PC-9 (cell line): ENCODE results near the gene OFD1. TPM values are rescaled to one million over a fixed set of nuclear protein-coding genes. Genes with fewer than 3 reads are reported as not detected.
A peak's percentile ranks its signal among the peaks of the same experiment; 100 is the strongest.

ENCODE experiments used
- BruUV-seq: library from RNA; stranded (reverse); fragments of 400-500 nt; replicated peaks from 2 replicates; lab custom pipeline; 2021; lab: Mats Ljungman, UMichigan
- CTCF ChIA-PET: fragments of 300-600 bp; sonication (Branson Sonifier 250); formaldehyde crosslinking; loops from one replicate; lab custom pipeline; 2022; ENCODE audit warnings: antibody characterized with exemption; lab: Charles Lee
- POLR2A ChIA-PET: fragments of 300-600 bp; sonication (Branson Sonifier 250); formaldehyde crosslinking; loops from one replicate; lab custom pipeline; 2022; ENCODE audit warnings: antibody characterized with exemption; ENCODE audit not compliant: unreplicated experiment; lab: Charles Lee
- DNase-seq, 2 experiments: peaks; one replicate each; pipeline versions ENCODE4 v3.0.0 to v3.0.0-alpha.2; 2015 to 2022; ENCODE audit warnings: mixed read lengths in 1 of 2
- H2AFZ ChIP-seq: fragments of 200-600 bp; sonication (generic); 2 replicates; pipeline ENCODE4 v1.8.1; 2017; ENCODE audit warnings: antibody characterized with exemption
- H3F3A ChIP-seq: fragments of 200-600 bp; sonication (generic); 2 replicates; pipeline ENCODE4 v1.8.1; 2017; ENCODE audit warnings: antibody characterized with exemption, mild to moderate bottlenecking, low read depth; ENCODE audit not compliant: insufficient read depth
- H3K27ac ChIP-seq: fragments of 200-600 bp; sonication (generic); 2 replicates; pipeline ENCODE4 v1.6.1; 2016; ENCODE audit warnings: mixed run types
- H3K27me3 ChIP-seq: fragments of 200-600 bp; sonication (generic); 2 replicates; pipeline ENCODE4 v1.6.1; 2016; ENCODE audit warnings: low read depth, mixed run types; ENCODE audit not compliant: insufficient read depth
- H3K36me3 ChIP-seq: fragments of 200-600 bp; sonication (generic); 2 replicates; pipeline ENCODE4 v1.6.1; 2016; ENCODE audit warnings: low read depth, mixed run types
- H3K4me1 ChIP-seq: fragments of 200-600 bp; sonication (generic); replicated peaks from 2 replicates; pipeline ENCODE4 v1.6.1; 2016; ENCODE audit warnings: mixed run types; ENCODE audit not compliant: insufficient read depth
- H3K4me2 ChIP-seq: fragments of 200-600 bp; sonication (generic); 2 replicates; pipeline ENCODE4 v1.6.1; 2017; ENCODE audit warnings: mixed run types
- H3K4me3 ChIP-seq: fragments of 200-600 bp; sonication (generic); 2 replicates; pipeline ENCODE4 v1.6.1; 2016; ENCODE audit warnings: mixed run types
- H3K79me2 ChIP-seq: fragments of 200-600 bp; sonication (generic); 2 replicates; pipeline ENCODE4 v1.6.1; 2017; ENCODE audit warnings: low read depth, mixed run types
- H3K9me2 ChIP-seq: fragments of 200-600 bp; sonication (generic); 2 replicates; pipeline ENCODE4 v1.8.1; 2017; ENCODE audit warnings: mild to moderate bottlenecking; ENCODE audit not compliant: insufficient read depth
- H3K9me3 ChIP-seq: fragments of 200-600 bp; sonication (generic); 2 replicates; pipeline ENCODE4 v1.8.1; 2016; ENCODE audit warnings: low read depth; ENCODE audit not compliant: insufficient read depth
- H4K20me1 ChIP-seq: fragments of 200-600 bp; sonication (generic); 2 replicates; pipeline ENCODE4 v1.8.1; 2017; ENCODE audit not compliant: insufficient read depth
- EZH2 ChIP-seq: fragments of 200-600 bp; sonication (generic); IDR thresholded peaks from 2 replicates; pipeline ENCODE4 v1.8.0; 2017; ENCODE audit warnings: antibody characterized with exemption, low read depth
- intact Hi-C: fragments of 100-400 bp; cut with micrococcal nuclease; formaldehyde crosslinking; loops from one replicate; pipeline ENCODE4 v1.10.0; 2022; ENCODE audit not compliant: unreplicated experiment
- total RNA-seq: library from RNA; stranded (reverse); gene quantifications from 2 replicates; pipeline ENCODE4 v1.2.3, GENCODE V29; 2021
- TF ChIP-seq, protein P1 (sequence below): fragments of 200-600 bp; sonication (generic); conservative IDR thresholded peaks from 2 replicates; pipeline ENCODE4 v1.6.1; 2017; ENCODE audit warnings: mixed run types, antibody characterized with exemption, mild to moderate bottlenecking, moderate library complexity

OFD1 gene
- total RNA-seq, 1 experiment from 2014 or later: 31.6 TPM

DNA sequence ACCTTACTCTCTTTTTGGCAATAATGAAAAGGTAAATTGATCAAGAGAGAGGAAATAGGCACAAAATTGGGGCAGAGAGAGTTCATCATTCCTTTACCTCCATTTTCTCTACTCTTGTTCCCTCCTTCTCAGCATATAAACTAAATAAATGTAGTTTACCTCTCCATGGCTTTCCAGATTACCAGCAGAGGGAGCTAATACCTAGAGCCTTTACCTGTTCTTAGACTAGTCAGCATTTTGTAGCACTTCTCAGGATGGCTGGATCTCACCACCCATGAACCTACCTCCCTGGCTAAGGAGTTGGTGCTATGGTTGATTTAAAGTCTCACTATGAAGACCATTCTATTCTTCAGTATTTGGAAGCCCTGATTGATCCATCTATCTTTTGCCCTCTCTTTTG is 15.7 kb downstream of the OFD1 start:
- Histone ChIP-seq H3K4me3 (no peak overlapping the region), H3F3A (no peaks in the 10 kb centered on the region), H3K4me1 (no peaks in the 10 kb centered on the region), H3K27ac (no peak overlapping the region), H3K4me2 (no peak overlapping the region), H3K79me2 (no peaks in the 10 kb centered on the region), H2AFZ (no peak overlapping the region), H3K36me3 (peaks cover 12% of the 10 kb centered on the region), H3K9me3 (no peaks in the 10 kb centered on the region), H3K9me2 (no peaks in the 10 kb centered on the region), H4K20me1 (no peaks in the 10 kb centered on the region), H3K27me3 (no peaks in the 10 kb centered on the region)
- DNase-seq: peak in 1 of 2 experiments; percentile 44
- BruUV-seq: no TSS peak
- intact Hi-C loops: loop anchor here (1.0 kb wide), 2 partner anchors 92 to 280 kb away; no protein-coding TSS in a partner anchor
- ChIA-PET CTCF (no interaction called here), POLR2A (interaction anchor here (0.9 kb wide), 1 partner anchor 16 kb away, joined by 7 read pairs; the partner anchor contains the start of genes OFD1 and TRAPPC2)
- TF ChIP-seq, protein P1, sequence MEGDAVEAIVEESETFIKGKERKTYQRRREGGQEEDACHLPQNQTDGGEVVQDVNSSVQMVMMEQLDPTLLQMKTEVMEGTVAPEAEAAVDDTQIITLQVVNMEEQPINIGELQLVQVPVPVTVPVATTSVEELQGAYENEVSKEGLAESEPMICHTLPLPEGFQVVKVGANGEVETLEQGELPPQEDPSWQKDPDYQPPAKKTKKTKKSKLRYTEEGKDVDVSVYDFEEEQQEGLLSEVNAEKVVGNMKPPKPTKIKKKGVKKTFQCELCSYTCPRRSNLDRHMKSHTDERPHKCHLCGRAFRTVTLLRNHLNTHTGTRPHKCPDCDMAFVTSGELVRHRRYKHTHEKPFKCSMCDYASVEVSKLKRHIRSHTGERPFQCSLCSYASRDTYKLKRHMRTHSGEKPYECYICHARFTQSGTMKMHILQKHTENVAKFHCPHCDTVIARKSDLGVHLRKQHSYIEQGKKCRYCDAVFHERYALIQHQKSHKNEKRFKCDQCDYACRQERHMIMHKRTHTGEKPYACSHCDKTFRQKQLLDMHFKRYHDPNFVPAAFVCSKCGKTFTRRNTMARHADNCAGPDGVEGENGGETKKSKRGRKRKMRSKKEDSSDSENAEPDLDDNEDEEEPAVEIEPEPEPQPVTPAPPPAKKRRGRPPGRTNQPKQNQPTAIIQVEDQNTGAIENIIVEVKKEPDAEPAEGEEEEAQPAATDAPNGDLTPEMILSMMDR: peak; percentile 68
- TF ChIP-seq EZH2: no peak

DNA sequence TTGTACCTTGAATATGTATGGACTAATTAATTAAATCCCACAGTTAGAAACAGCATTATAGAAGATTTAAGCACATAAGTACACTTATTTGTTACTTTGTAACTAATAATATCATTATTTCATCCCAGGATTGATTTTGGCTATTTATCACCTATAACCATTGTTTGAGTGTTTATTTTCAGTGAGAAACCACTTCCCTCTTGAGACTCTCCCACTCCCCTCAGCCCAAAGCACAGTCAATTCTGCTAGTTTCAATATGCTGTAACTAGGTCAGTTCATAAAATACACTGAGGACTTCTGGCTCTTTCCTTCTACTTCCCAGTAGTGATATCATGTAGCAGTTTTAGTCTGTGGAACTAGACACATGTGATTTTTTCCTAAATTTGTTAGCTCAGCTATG is 16.3 kb downstream of the OFD1 start:
- Histone ChIP-seq H3K27me3 (no peaks in the 10 kb centered on the region), H4K20me1 (no peaks in the 10 kb centered on the region), H3K4me1 (no peaks in the 10 kb centered on the region), H3K27ac (no peak overlapping the region), H3K79me2 (no peaks in the 10 kb centered on the region), H3K9me2 (no peaks in the 10 kb centered on the region), H3K36me3 (peaks cover 12% of the 10 kb centered on the region), H3F3A (no peaks in the 10 kb centered on the region), H2AFZ (no peak overlapping the region), H3K9me3 (no peaks in the 10 kb centered on the region), H3K4me3 (no peak overlapping the region), H3K4me2 (no peak overlapping the region)
- no peak for TF ChIP-seq EZH2
- TF ChIP-seq, protein P1: no peak
- DNase-seq: no peak
- CTCF ChIA-PET: no interaction called here
- POLR2A ChIA-PET: interaction anchor here (0.5 kb wide), 1 partner anchor 15 kb away, joined by 3 read pairs; no protein-coding TSS in a partner anchor
- intact Hi-C loops: loop anchor here (1.0 kb wide), 2 partner anchors 93 to 279 kb away; no protein-coding TSS in a partner anchor
- no TSS peak for BruUV-seq

DNA sequence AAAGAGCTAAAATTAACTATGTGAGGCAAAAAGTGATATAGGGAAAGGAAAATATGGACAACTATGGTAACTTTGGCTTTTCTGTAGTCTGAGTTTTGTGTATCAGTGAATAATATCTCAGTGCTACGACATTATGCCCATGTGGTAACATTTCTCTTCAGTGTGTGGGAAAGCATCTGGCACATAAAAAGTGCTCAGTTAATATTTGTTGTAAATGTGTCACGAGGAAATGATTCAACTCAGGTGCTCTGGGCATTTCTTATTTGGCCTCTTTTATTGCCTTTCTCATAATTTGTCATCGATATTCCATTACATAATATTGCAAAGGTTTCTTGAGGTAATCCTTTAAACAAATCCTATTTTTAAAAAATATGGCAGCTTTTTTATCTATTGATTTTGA is 17.6 kb downstream of the OFD1 start:
- H3K4me2 ChIP-seq: no peak overlapping the region
- H3K79me2 ChIP-seq: no peaks in the 10 kb centered on the region
- DNase-seq: no peak
- no peaks in the 10 kb centered on the region for H3K27me3 ChIP-seq
- no TSS peak for BruUV-seq
- no peaks in the 10 kb centered on the region for H3K9me2 ChIP-seq
- no peak overlapping the region for H3K4me3 ChIP-seq
- H2AFZ ChIP-seq: no peak overlapping the region
- H4K20me1 ChIP-seq: no peaks in the 10 kb centered on the region
- peaks cover 12% of the 10 kb centered on the region for H3K36me3 ChIP-seq
- no peaks in the 10 kb centered on the region for H3F3A ChIP-seq
- no peaks in the 10 kb centered on the region for H3K4me1 ChIP-seq
- no peak for TF ChIP-seq EZH2
- TF ChIP-seq, protein P1: no peak
- ChIA-PET CTCF (interaction anchor here (0.5 kb wide), 1 partner anchor 247 kb away, joined by 5 read pairs; no protein-coding TSS in a partner anchor), POLR2A (interaction anchor here (0.7 kb wide), 1 partner anchor 806 kb away, joined by 5 read pairs; no protein-coding TSS in a partner anchor)
- intact Hi-C loops: no loop called here
- no peaks in the 10 kb centered on the region for H3K9me3 ChIP-seq
- H3K27ac ChIP-seq: no peak overlapping the region
